Measurements from ENCODE around the gene PPHLN1.
"Not testable (repeated sequence)": the region's sequence is repeated elsewhere in the genome, so short reads cannot be mapped to it uniquely, and the experiment has no call there.

Gene PPHLN1

GRCh38 chr12:42338280-42338679 lies 12.3 kb downstream of the PPHLN1 start:
- H3K9ac ChIP-seq, result no peak overlapping the region
- no peak overlapping the region for H3K27ac ChIP-seq
- no peaks in the 10 kb centered on the region for H3K27me3 ChIP-seq (ENCODE audit: control insufficient read depth, insufficient read depth, low read length)
- no peak overlapping the region for H3K4me3 ChIP-seq (ENCODE audit: low read depth, low read length)
- H3K9me3 ChIP-seq (ENCODE audit: control insufficient read depth, low read length), result no peaks in the 10 kb centered on the region
- no peak overlapping the region for H2AFZ ChIP-seq
- H3K36me3 ChIP-seq (ENCODE audit: control insufficient read depth, insufficient read depth, low read length), result no peaks in the 10 kb centered on the region
- H3K4me2 ChIP-seq (ENCODE audit: low read length), result no peak overlapping the region
- no peaks in the 10 kb centered on the region for H3K4me1 ChIP-seq
- peaks cover 38% of the 10 kb centered on the region for H3K79me2 ChIP-seq
- TF ChIP-seq CTCF (IDR thresholded peaks at IDR 0.05), result no peak

GRCh38 chr12:42342028-42342427 lies 16.1 kb downstream of the PPHLN1 start:
- Histone ChIP-seq H3K4me3 (ENCODE audit: low read depth, low read length) (no peak overlapping the region), H3K4me2 (ENCODE audit: low read length) (no peak overlapping the region), H3K27me3 (ENCODE audit: control insufficient read depth, insufficient read depth, low read length) (no peaks in the 10 kb centered on the region), H3K79me2 (peaks cover 37% of the 10 kb centered on the region), H3K9ac (no peak overlapping the region), H3K4me1 (no peaks in the 10 kb centered on the region), H2AFZ (no peak overlapping the region), H3K36me3 (ENCODE audit: control insufficient read depth, insufficient read depth, low read length) (no peaks in the 10 kb centered on the region), H3K27ac (no peak overlapping the region), H3K9me3 (ENCODE audit: control insufficient read depth, low read length) (no peaks in the 10 kb centered on the region)
- no peak for TF ChIP-seq CTCF (IDR thresholded peaks at IDR 0.05)

GRCh38 chr12:42343721-42344120 lies 17.8 kb downstream of the PPHLN1 start:
- Histone ChIP-seq H3K79me2 (peaks cover 31% of the 10 kb centered on the region), H2AFZ (no peak overlapping the region), H3K27ac (no peak overlapping the region), H3K4me1 (no peaks in the 10 kb centered on the region), H3K4me2 (ENCODE audit: low read length) (no peak overlapping the region), H3K4me3 (ENCODE audit: low read depth, low read length) (no peak overlapping the region), H3K9me3 (ENCODE audit: control insufficient read depth, low read length) (no peaks in the 10 kb centered on the region), H3K27me3 (ENCODE audit: control insufficient read depth, insufficient read depth, low read length) (no peaks in the 10 kb centered on the region), H3K9ac (no peak overlapping the region), H3K36me3 (ENCODE audit: control insufficient read depth, insufficient read depth, low read length) (no peaks in the 10 kb centered on the region)
- no peak for TF ChIP-seq CTCF (IDR thresholded peaks at IDR 0.05)

- H3K4me2 ChIP-seq (ENCODE audit: low read length), result no peak overlapping the region
- H3K36me3 ChIP-seq (ENCODE audit: control insufficient read depth, insufficient read depth, low read length), result no peaks in the 10 kb centered on the region
- no peaks in the 10 kb centered on the region for H3K4me1 ChIP-seq
- H3K9me3 ChIP-seq (ENCODE audit: control insufficient read depth, low read length), result no peaks in the 10 kb centered on the region
- no peak overlapping the region for H2AFZ ChIP-seq
- no peak for TF ChIP-seq CTCF (IDR thresholded peaks at IDR 0.05)
- no peaks in the 10 kb centered on the region for H3K27me3 ChIP-seq (ENCODE audit: control insufficient read depth, insufficient read depth, low read length)
- no peak overlapping the region for H3K9ac ChIP-seq
- no peak overlapping the region for H3K4me3 ChIP-seq (ENCODE audit: low read depth, low read length)
- no peak overlapping the region for H3K27ac ChIP-seq
- H3K79me2 ChIP-seq, result peaks cover 24% of the 10 kb centered on the region
Measured at GRCh38 chr12:42346403-42347002, 20.5 kb downstream of the PPHLN1 start.

- not testable (repeated sequence) for H3K4me1 ChIP-seq; H3K9me3 ChIP-seq (ENCODE audit: control insufficient read depth, low read length); H3K36me3 ChIP-seq (ENCODE audit: control insufficient read depth, insufficient read depth, low read length); H2AFZ ChIP-seq; H3K4me3 ChIP-seq (ENCODE audit: low read depth, low read length); H3K27ac ChIP-seq; H3K4me2 ChIP-seq (ENCODE audit: low read length); H3K9ac ChIP-seq; H3K27me3 ChIP-seq (ENCODE audit: control insufficient read depth, insufficient read depth, low read length)
- H3K79me2 ChIP-seq, result peaks cover 22% of the 10 kb centered on the region
Measured at GRCh38 chr12:42349119-42350020, 23.4 kb downstream of the PPHLN1 start.

- peaks cover 19% of the 10 kb centered on the region for H3K79me2 ChIP-seq
- not testable (repeated sequence) for H3K27ac ChIP-seq; H3K4me3 ChIP-seq (ENCODE audit: low read depth, low read length); H3K4me2 ChIP-seq (ENCODE audit: low read length); H3K9ac ChIP-seq; H3K27me3 ChIP-seq (ENCODE audit: control insufficient read depth, insufficient read depth, low read length); H2AFZ ChIP-seq; H3K4me1 ChIP-seq; H3K9me3 ChIP-seq (ENCODE audit: control insufficient read depth, low read length); H3K36me3 ChIP-seq (ENCODE audit: control insufficient read depth, insufficient read depth, low read length)
Measured at GRCh38 chr12:42350021-42350407, 24.0 kb downstream of the PPHLN1 start.

All from parathyroid adenoma (tissue), 2 donors.